H1 (cell line): ENCODE measurements around the gene MCF2L. TPM values are rescaled to one million over a fixed set of nuclear protein-coding genes. Genes with fewer than 3 reads are reported as not detected.

Experiments used
- CTCF ChIA-PET: fragments of 300-600 bp; sonication (Branson Sonifier 250); formaldehyde crosslinking; loops from one replicate; lab custom pipeline; 2021; ENCODE audit not compliant: partially characterized antibody; lab: Charles Lee
- POLR2A ChIA-PET: fragments of 300-600 bp; sonication (Branson Sonifier 250); formaldehyde crosslinking; loops from one replicate; lab custom pipeline; 2021; ENCODE audit warnings: inconsistent platforms; ENCODE audit not compliant: partially characterized antibody; lab: Charles Lee
- DNase-seq, 2 experiments: peaks; one replicate each; pipeline versions ENCODE4 v3.0.0 to v3.0.0-alpha.2; 2010 to 2022; ENCODE audit warnings: low spot score in 2 of 2, low read depth in 1 of 2, mixed read lengths in 1 of 2
- FAIRE-seq: peaks from 2 replicates; lab custom pipeline; 2011; peaks lifted over from hg19 to GRCh38; lab: Jason Lieb, UNC
- H2AFZ ChIP-seq: 2 replicates; pipeline ENCODE4 v1.8.1; 2012; ENCODE audit warnings: low read length, inconsistent platforms
- H2AK5ac ChIP-seq: 2 replicates; pipeline ENCODE4 v1.6.1; 2013; ENCODE audit warnings: low read depth, low read length
- H2BK120ac ChIP-seq: replicated peaks from 2 replicates; pipeline ENCODE3; 2013; ENCODE audit warnings: low read depth, low read length, inconsistent platforms
- H2BK12ac ChIP-seq: 2 replicates; pipeline ENCODE4 v1.6.1; 2013; ENCODE audit warnings: low read depth, low read length
- H2BK15ac ChIP-seq: 2 replicates; pipeline ENCODE4 v1.6.1; 2013; ENCODE audit warnings: low read length
- H2BK20ac ChIP-seq: 2 replicates; pipeline ENCODE4 v1.6.1; 2013; ENCODE audit warnings: low read length
- H2BK5ac ChIP-seq: 2 replicates; pipeline ENCODE4 v1.6.1; 2013; ENCODE audit warnings: low read depth, low read length
- H3K14ac ChIP-seq: 2 replicates; pipeline ENCODE4 v1.6.1; 2013; ENCODE audit warnings: inconsistent platforms; ENCODE audit not compliant: insufficient read length
- H3K18ac ChIP-seq: 2 replicates; pipeline ENCODE4 v1.6.1; 2013; ENCODE audit warnings: low read length; ENCODE audit errors: extremely low read depth
- H3K23ac ChIP-seq: 2 replicates; pipeline ENCODE4 v1.6.1; 2013; ENCODE audit warnings: inconsistent platforms; ENCODE audit not compliant: insufficient read length
- H3K23me2 ChIP-seq: 2 replicates; pipeline ENCODE4 v1.6.1; 2013; ENCODE audit warnings: low read depth, low read length
- H3K27ac ChIP-seq: 2 replicates; pipeline ENCODE4 v1.6.1; 2011; ENCODE audit warnings: low read depth, low read length, inconsistent platforms
- H3K27me3 ChIP-seq, 4 experiments: replicated peaks in 1 of 4; 1 replicate in 1 of 4; 2 replicates in 3 of 4; pipeline versions ENCODE4 v1.6.1 to v1.8.1; 2011 to 2013; ENCODE audit warnings: low read length in 3 of 4, mild to moderate bottlenecking in 3 of 4, inconsistent platforms in 2 of 4, mixed read lengths in 2 of 4, moderate library complexity in 1 of 4; ENCODE audit not compliant: control insufficient read depth in 3 of 4, insufficient read depth in 3 of 4; ENCODE audit errors: extremely low read depth in 1 of 4
- H3K36me3 ChIP-seq, 4 experiments: 2 replicates each; pipeline versions ENCODE4 v1.6.1 to v1.8.1; 2011 to 2013; ENCODE audit warnings: mild to moderate bottlenecking in 4 of 4, low read length in 3 of 4, moderate library complexity in 2 of 4, control low read depth in 1 of 4, inconsistent platforms in 1 of 4; ENCODE audit not compliant: insufficient read depth in 4 of 4, control insufficient read depth in 2 of 4
- H3K4ac ChIP-seq: replicated peaks from 2 replicates; pipeline ENCODE3; 2013; ENCODE audit warnings: low read length, low read depth, mixed read lengths, inconsistent platforms; ENCODE audit not compliant: insufficient read length
- H3K4me1 ChIP-seq, 4 experiments: replicated peaks in 1 of 4; 1 replicate in 1 of 4; 2 replicates in 3 of 4; pipeline versions ENCODE4 v1.6.1 to v1.8.1; 2011 to 2013; ENCODE audit warnings: low read length in 3 of 4, inconsistent platforms in 2 of 4, mixed read lengths in 1 of 4; ENCODE audit not compliant: insufficient read depth in 4 of 4, control insufficient read depth in 3 of 4
- H3K4me2 ChIP-seq, 2 experiments: 2 replicates each; pipeline versions ENCODE4 v1.6.1 to v1.8.1; 2011 to 2013; ENCODE audit warnings: low read depth in 2 of 2, low read length in 2 of 2, control low read depth in 1 of 2, inconsistent platforms in 1 of 2, mild to moderate bottlenecking in 1 of 2; ENCODE audit not compliant: insufficient read depth in 1 of 2
- H3K4me3 ChIP-seq, 4 experiments: fragments of 200-600, 300-600 bp in 1 of 4; sonication (generic), shearing (Covaris generic), sonication (Bioruptor Twin) in 1 of 4; 2 replicates each; pipeline versions ENCODE4 v1.5.1 to v1.8.1; 2011 to 2016; ENCODE audit warnings: low read length in 4 of 4, low read depth in 3 of 4, control low read depth in 2 of 4, inconsistent platforms in 2 of 4, mild to moderate bottlenecking in 2 of 4, mixed read lengths in 1 of 4, moderate library complexity in 1 of 4; ENCODE audit not compliant: insufficient read depth in 2 of 4; ENCODE audit errors: extremely low read depth in 1 of 4
- H3K56ac ChIP-seq: replicated peaks from 2 replicates; pipeline ENCODE3; 2013; ENCODE audit warnings: low read depth, mild to moderate bottlenecking, mixed read lengths, low read length, inconsistent platforms; ENCODE audit not compliant: insufficient read length
- H3K79me1 ChIP-seq: 2 replicates; pipeline ENCODE4 v1.6.1; 2013; ENCODE audit warnings: low read depth, low read length, control low read depth
- H3K79me2 ChIP-seq, 2 experiments: 2 replicates each; pipeline versions ENCODE4 v1.6.1 to v1.8.1; 2012 to 2013; ENCODE audit warnings: low read length in 2 of 2, mild to moderate bottlenecking in 2 of 2, inconsistent platforms in 1 of 2; ENCODE audit not compliant: insufficient read depth in 2 of 2, control insufficient read depth in 1 of 2
- H3K9ac ChIP-seq, 4 experiments: replicated peaks in 1 of 4; 1 replicate in 1 of 4; 2 replicates in 3 of 4; pipeline versions ENCODE4 v1.6.1 to v1.8.1; 2011 to 2013; ENCODE audit warnings: low read depth in 3 of 4, low read length in 3 of 4, control low read depth in 2 of 4, mild to moderate bottlenecking in 2 of 4, moderate library complexity in 2 of 4, inconsistent platforms in 1 of 4; ENCODE audit errors: extremely low read depth in 1 of 4
- H3K9me3 ChIP-seq, 2 experiments: 2 replicates each; pipeline versions ENCODE4 v1.6.1 to v1.8.1; 2012 to 2013; ENCODE audit warnings: mild to moderate bottlenecking in 2 of 2, moderate library complexity in 2 of 2, control low read depth in 1 of 2, inconsistent platforms in 1 of 2, low read depth in 1 of 2, low read length in 1 of 2, mixed read lengths in 1 of 2; ENCODE audit not compliant: insufficient read depth in 2 of 2
- H4K20me1 ChIP-seq, 2 experiments: replicated peaks in 1 of 2; 2 replicates each; pipeline versions ENCODE3 to v1.8.1; 2011 to 2013; ENCODE audit warnings: inconsistent platforms in 2 of 2, low read length in 2 of 2, mild to moderate bottlenecking in 1 of 2; ENCODE audit not compliant: insufficient read depth in 2 of 2, control insufficient read depth in 1 of 2
- H4K5ac ChIP-seq: 2 replicates; pipeline ENCODE4 v1.6.1; 2013; ENCODE audit warnings: low read length, low read depth, mixed read lengths, inconsistent platforms; ENCODE audit not compliant: insufficient read length
- H4K8ac ChIP-seq: 2 replicates; pipeline ENCODE4 v1.8.0; 2013; ENCODE audit warnings: mild to moderate bottlenecking, moderate library complexity, low read length, inconsistent platforms; ENCODE audit not compliant: insufficient read depth; ENCODE audit errors: extremely low read depth
- H4K91ac ChIP-seq: replicated peaks from 2 replicates; pipeline ENCODE3; 2013; ENCODE audit warnings: low read length, mixed read lengths, inconsistent platforms; ENCODE audit not compliant: insufficient read length
- ATF3 ChIP-seq: IDR thresholded peaks from 2 replicates; pipeline ENCODE4 v1.6.1; 2011; ENCODE audit warnings: low read depth, mild to moderate bottlenecking, low read length; ENCODE audit not compliant: insufficient read depth
- CREB1 ChIP-seq: IDR thresholded peaks from 2 replicates; pipeline ENCODE4 v1.6.1; 2012; ENCODE audit warnings: inconsistent platforms
- CTBP2 ChIP-seq: IDR thresholded peaks from 2 replicates; pipeline ENCODE4 v1.7.0; 2011; ENCODE audit warnings: borderline replicate concordance, mild to moderate bottlenecking, moderate library complexity, mixed read lengths, low read length; ENCODE audit not compliant: insufficient read depth, insufficient read length
- FOSL1 ChIP-seq: IDR thresholded peaks from 2 replicates; pipeline ENCODE4 v1.6.1; 2011; ENCODE audit warnings: mild to moderate bottlenecking, low read depth, low read length, moderate library complexity; ENCODE audit not compliant: insufficient read depth
- KDM4A ChIP-seq: IDR thresholded peaks from one replicate; pipeline ENCODE4 v1.7.1; 2012; ENCODE audit warnings: low read depth, mild to moderate bottlenecking, moderate library complexity, low read length, inconsistent platforms; ENCODE audit not compliant: severe bottlenecking
- MAFK ChIP-seq: IDR thresholded peaks from 2 replicates; pipeline ENCODE4 v1.6.1; 2012; ENCODE audit warnings: low read depth, mild to moderate bottlenecking, improper control_type of control experiment, low read length
- PHF8 ChIP-seq: fragments of 200-600 bp; sonication (generic); conservative IDR thresholded peaks from 2 replicates; pipeline ENCODE4 v1.7.1; 2012; ENCODE audit warnings: low read depth, mild to moderate bottlenecking, inconsistent platforms, low read length, moderate library complexity
- TAF7 ChIP-seq: optimal IDR thresholded peaks from 2 replicates; pipeline ENCODE3; 2011; ENCODE audit warnings: low read depth, mild to moderate bottlenecking, inconsistent platforms, low read length, moderate library complexity, borderline replicate concordance
- TCF12 ChIP-seq: IDR thresholded peaks from 2 replicates; pipeline ENCODE4 v1.6.1; 2011; ENCODE audit warnings: low read depth, mild to moderate bottlenecking, low read length
- WGBS, 2 experiments: shearing (Covaris generic) in 1 of 2; methylation state at CpG; one replicate each; pipeline versions ENCODE4 v1.1.6 to v1.1.7; 2013 to 2015; ENCODE audit warnings: low lambda C conversion rate in 2 of 2, mixed read lengths in 2 of 2, inconsistent platforms in 1 of 2, low coverage in 1 of 2, missing lambda C conversion rate in 1 of 2; ENCODE audit not compliant: insufficient replicate concordance in 2 of 2, insufficient coverage in 1 of 2, insufficient read length in 1 of 2; ENCODE audit errors: extremely low coverage in 1 of 2, missing lambda C conversion rate in 1 of 2; 5-methylcytosine and 5-hydroxymethylcytosine counted together
- polyA plus RNA-seq, 7 experiments: library from polyadenylated mRNA; depleted of rRNA in 3 of 7; stranded (reverse) in 5 of 7; unstranded in 2 of 7; fragments of >200 nt in 5 of 7; fragments of 200-250 nt in 2 of 7; gene quantifications; 1 replicate in 5 of 7; 2 replicates in 1 of 7; 4 replicates in 1 of 7; pipeline versions ENCODE4 v1.2.1 to v1.2.3, GENCODE V29; 2011 to 2013; ENCODE audit warnings: missing spikeins in 2 of 7, mixed read lengths in 2 of 7
- total RNA-seq: library from RNA; stranded (reverse); fragmentation: NEBNext Ultra II Directional; extraction: Animal tissue kit (Norgen Biotek cat#: 25700); gene quantifications from 2 replicates; pipeline ENCODE4 v1.2.1, GENCODE V29; 2021
- TF ChIP-seq, protein P1 (sequence below): IDR thresholded peaks from 2 replicates; pipeline ENCODE4 v1.6.1; 2011; ENCODE audit warnings: low read length, improper control_type of control experiment

Gene MCF2L
- total and polyA plus RNA-seq, 2 of the 8 experiments (the other 6 are each of a cell fraction or from before 2014, with no cell fraction given): 10.1 to 24.4 TPM

DNA sequence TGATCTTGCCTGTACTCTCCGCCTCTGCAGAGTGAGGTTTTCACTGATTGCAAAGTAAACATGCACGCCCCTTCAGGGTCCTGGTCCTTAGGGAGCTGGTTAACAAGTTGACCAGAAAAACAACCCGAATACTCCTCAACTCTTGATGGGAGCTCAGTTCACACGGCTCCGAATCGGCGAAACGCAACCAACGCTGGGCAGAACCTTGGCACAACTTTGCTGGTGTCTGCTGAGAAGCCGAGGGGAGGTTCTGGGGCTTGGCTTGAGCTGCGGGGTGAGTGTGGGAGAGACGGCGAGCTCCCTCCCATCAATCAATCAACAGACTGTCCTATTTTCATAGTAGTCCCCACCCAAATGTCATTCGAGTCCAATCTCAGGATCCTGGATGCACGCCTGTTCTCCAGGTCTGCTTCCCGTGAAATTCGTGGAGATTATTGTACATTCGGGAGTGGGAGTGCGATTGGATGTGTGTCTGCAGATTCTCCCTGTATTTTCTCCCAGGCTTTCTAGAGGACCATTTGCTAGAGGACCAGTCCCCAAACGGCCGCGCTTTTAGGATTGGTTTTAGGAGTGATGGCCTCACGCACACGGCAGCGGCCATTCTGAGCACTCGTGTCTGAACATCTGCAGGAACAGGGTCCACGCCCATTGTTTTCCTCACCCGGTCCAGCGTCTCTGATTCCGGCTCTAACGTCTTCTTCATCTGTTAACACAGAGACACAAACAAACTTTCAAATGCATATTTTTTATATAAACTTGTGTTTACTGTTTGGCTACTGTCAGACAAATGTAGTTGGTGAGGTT is 85.0 kb downstream of the MCF2L start:
- no peak overlapping the region for H3K14ac ChIP-seq
- no peak overlapping the region for H2BK12ac ChIP-seq
- H3K4ac ChIP-seq: no peak overlapping the region
- H4K20me1 ChIP-seq: peaks cover 0 to 4% of the 10 kb centered on the region in 2 experiments
- no peak overlapping the region for H2BK5ac ChIP-seq
- H3K36me3 ChIP-seq: no peaks in the 10 kb centered on the region; a peak in 1 of 8 replicates
- H3K9ac ChIP-seq: no peak overlapping the region
- H3K4me2 ChIP-seq: no peak overlapping the region
- H2AK5ac ChIP-seq: no peak overlapping the region
- H4K91ac ChIP-seq: no peak overlapping the region
- H3K23me2 ChIP-seq: peaks cover 16% of the 10 kb centered on the region; the same call in 1 of the 2 replicates
- H2AFZ ChIP-seq: no peak overlapping the region
- H3K56ac ChIP-seq: no peak overlapping the region
- H3K18ac ChIP-seq: no peak overlapping the region
- TF ChIP-seq FOSL1 (no peak), MAFK (no peak), TCF12 (no peak), PHF8 (no peak), ATF3 (no peak), CREB1 (no peak), TAF7 (no peak), KDM4A (no peak), CTBP2 (no peak)
- TF ChIP-seq, protein P1, sequence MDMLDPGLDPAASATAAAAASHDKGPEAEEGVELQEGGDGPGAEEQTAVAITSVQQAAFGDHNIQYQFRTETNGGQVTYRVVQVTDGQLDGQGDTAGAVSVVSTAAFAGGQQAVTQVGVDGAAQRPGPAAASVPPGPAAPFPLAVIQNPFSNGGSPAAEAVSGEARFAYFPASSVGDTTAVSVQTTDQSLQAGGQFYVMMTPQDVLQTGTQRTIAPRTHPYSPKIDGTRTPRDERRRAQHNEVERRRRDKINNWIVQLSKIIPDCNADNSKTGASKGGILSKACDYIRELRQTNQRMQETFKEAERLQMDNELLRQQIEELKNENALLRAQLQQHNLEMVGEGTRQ: no peak
- WGBS, 2 experiments: 94% methylated on average over 31 of the region's 31 CpGs; no CpG with 5 or more reads in 1 of the 2 experiments
- DNase-seq (no peak), FAIRE-seq (no peak)
- H2BK20ac ChIP-seq: no peak overlapping the region
- no peak overlapping the region for H2BK15ac ChIP-seq
- peaks cover 0 to 8% of the 10 kb centered on the region in 2 experiments; a peak in 1 of 4 replicates for H3K9me3 ChIP-seq
- H4K8ac ChIP-seq: no peak overlapping the region
- H3K27ac ChIP-seq: no peak overlapping the region
- H3K23ac ChIP-seq: no peak overlapping the region
- H3K79me2 ChIP-seq: no peaks in the 10 kb centered on the region
- peaks cover 0 to 10% (median 5%) of the 10 kb centered on the region in 4 experiments; a peak in 6 of 7 replicates for H3K4me1 ChIP-seq
- 0 out of 2 replicates have a peak, but pooled peaks cover 2% of the 10 kb centered on the region for H3K79me1 ChIP-seq
- ChIA-PET CTCF (interaction anchor here (0.6 to 4.0 kb wide), 6 partner anchors 19 to 305 kb away, joined by 3 to 16 read pairs (median 4); no protein-coding TSS in a partner anchor), POLR2A (interaction anchor here (1.1 to 1.3 kb wide), 2 partner anchors 11 to 69 kb away, joined by 3 to 4 read pairs; partner anchors contain the start of gene F10)
- no peaks in the 10 kb centered on the region; a peak in 1 of 7 replicates for H3K27me3 ChIP-seq
- no peak overlapping the region for H4K5ac ChIP-seq
- no peak overlapping the region for H3K4me3 ChIP-seq
- no peak overlapping the region for H2BK120ac ChIP-seq
